SK-N-SH (cell line): Measurements from ENCODE around the gene TMEM164. TPM values are rescaled to one million over a fixed set of nuclear protein-coding genes. Genes with fewer than 3 reads are reported as not detected.

ENCODE experiments used
- CTCF ChIA-PET: fragments of 300-600, 350-600 bp; formaldehyde crosslinking; extraction: SDS; loops from one replicate; lab custom pipeline; 2021; lab: Yijun Ruan, JAX
- POLR2A ChIA-PET: fragments of 350-600 bp; sonication (Branson Sonifier 250); formaldehyde crosslinking; extraction: SDS; loops from one replicate; lab custom pipeline; 2020; ENCODE audit warnings: antibody characterized with exemption, inconsistent platforms; lab: Yijun Ruan, JAX
- DNase-seq: peaks from one replicate; pipeline ENCODE4 v3.0.0; 2012
- H2AFZ ChIP-seq: fragments of 200-600 bp; sonication (generic); 2 replicates; pipeline ENCODE4 v1.8.1; 2016; ENCODE audit warnings: antibody characterized with exemption, mild to moderate bottlenecking, low read depth
- H3F3A ChIP-seq: fragments of 200-600 bp; sonication (generic); replicated peaks from 2 replicates; pipeline ENCODE3; 2016; ENCODE audit warnings: antibody characterized with exemption, mild to moderate bottlenecking; ENCODE audit not compliant: insufficient read depth
- H3K27ac ChIP-seq, 2 experiments: fragments of 200-500 bp in 1 of 2; fragments of 200-600 bp in 1 of 2; sonication (Bioruptor generic) in 1 of 2; sonication (generic), shearing (Covaris generic) in 1 of 2; 2 replicates each; pipeline versions ENCODE4 v1.5.1 to v1.6.1; 2014 to 2016; ENCODE audit warnings: low read depth in 2 of 2, inconsistent platforms in 1 of 2, low read length in 1 of 2, mild to moderate bottlenecking in 1 of 2, mixed read lengths in 1 of 2
- H3K27me3 ChIP-seq: fragments of 200-600 bp; sonication (generic), shearing (Covaris generic); 2 replicates; pipeline ENCODE4 v1.6.1; 2016; ENCODE audit warnings: mixed run types; ENCODE audit not compliant: insufficient read depth
- H3K36me3 ChIP-seq, 2 experiments: fragments of 200-500 bp in 1 of 2; fragments of 200-600 bp in 1 of 2; sonication (Bioruptor generic) in 1 of 2; sonication (generic) in 1 of 2; replicated peaks in 1 of 2; 2 replicates each; pipeline versions ENCODE3 to v1.5.1; 2014 to 2016; ENCODE audit warnings: low read length in 1 of 2, mild to moderate bottlenecking in 1 of 2; ENCODE audit not compliant: insufficient read depth in 2 of 2, control insufficient read depth in 1 of 2
- H3K4me1 ChIP-seq, 2 experiments: fragments of 200-500 bp in 1 of 2; fragments of 200-600 bp in 1 of 2; sonication (Bioruptor generic) in 1 of 2; sonication (generic), shearing (Covaris generic) in 1 of 2; 2 replicates each; pipeline versions ENCODE4 v1.5.1 to v1.6.1; 2014 to 2016; ENCODE audit warnings: low read depth in 1 of 2, low read length in 1 of 2, mixed run types in 1 of 2; ENCODE audit not compliant: insufficient read depth in 2 of 2, control insufficient read depth in 1 of 2
- H3K4me2 ChIP-seq: fragments of 200-600 bp; sonication (generic), shearing (Covaris generic); 2 replicates; pipeline ENCODE4 v1.6.1; 2017; ENCODE audit warnings: mixed run types
- H3K4me3 ChIP-seq, 2 experiments: fragments of 200-500 bp in 1 of 2; fragments of 200-600 bp in 1 of 2; sonication (Bioruptor generic) in 1 of 2; sonication (generic), shearing (Covaris generic) in 1 of 2; 2 replicates each; pipeline versions ENCODE4 v1.5.1 to v1.8.1; 2014 to 2016; ENCODE audit warnings: low read depth in 2 of 2, inconsistent platforms in 1 of 2, low read length in 1 of 2, mild to moderate bottlenecking in 1 of 2, mixed read lengths in 1 of 2, moderate library complexity in 1 of 2
- H3K79me2 ChIP-seq: fragments of 200-600 bp; sonication (generic); 2 replicates; pipeline ENCODE4 v1.8.1; 2017; ENCODE audit warnings: mild to moderate bottlenecking; ENCODE audit not compliant: insufficient read depth
- H3K9ac ChIP-seq: fragments of 200-600 bp; sonication (generic); 2 replicates; pipeline ENCODE4 v1.6.1; 2017; ENCODE audit warnings: mixed run types
- H3K9me2 ChIP-seq: fragments of 200-600 bp; sonication (generic); 2 replicates; pipeline ENCODE4 v1.6.1; 2017; ENCODE audit warnings: mixed run types
- H3K9me3 ChIP-seq: fragments of 200-600 bp; sonication (generic); 2 replicates; pipeline ENCODE4 v1.6.1; 2017; ENCODE audit warnings: mixed run types, mild to moderate bottlenecking, moderate library complexity
- H4K20me1 ChIP-seq: fragments of 200-600 bp; sonication (generic); 2 replicates; pipeline ENCODE4 v1.6.1; 2017; ENCODE audit warnings: mild to moderate bottlenecking, mixed run types; ENCODE audit not compliant: insufficient read depth
- CHD2 ChIP-seq: fragments of 150-350 bp; IDR thresholded peaks from 2 replicates; pipeline ENCODE4 v1.6.1; 2018; ENCODE audit warnings: low read length; ENCODE audit not compliant: partially characterized antibody
- EP300 ChIP-seq, 2 experiments: IDR thresholded peaks; 2 replicates each; pipeline versions ENCODE4 v1.4.0 to v1.6.1; 2012; ENCODE audit warnings: borderline replicate concordance in 1 of 2, low read depth in 1 of 2, low read length in 1 of 2
- EZH2phosphoT487 ChIP-seq: fragments of 200-600 bp; sonication (generic); IDR thresholded peaks from 2 replicates; pipeline ENCODE4 v1.6.1; 2017; ENCODE audit warnings: low read depth, mixed run types, mild to moderate bottlenecking, antibody characterized with exemption, moderate library complexity, borderline replicate concordance
- FOSL2 ChIP-seq: IDR thresholded peaks from 2 replicates; pipeline ENCODE4 v1.4.0; 2012; ENCODE audit warnings: low read depth, mild to moderate bottlenecking, moderate library complexity, borderline replicate concordance
- FOXM1 ChIP-seq: IDR thresholded peaks from 2 replicates; pipeline ENCODE4 v1.4.0; 2012; ENCODE audit warnings: low read depth, mild to moderate bottlenecking
- GABPA ChIP-seq: IDR thresholded peaks from 2 replicates; pipeline ENCODE4 v1.4.0; 2012; ENCODE audit warnings: low read depth, mild to moderate bottlenecking
- GATA2 ChIP-seq: sonication (generic); formaldehyde crosslinking; IDR thresholded peaks from 2 replicates; pipeline ENCODE4 v1.5.0; 2020; ENCODE audit warnings: mild to moderate bottlenecking, missing genetic modification reagents
- IRF3 ChIP-seq: fragments of 150-350 bp; IDR thresholded peaks from 2 replicates; pipeline ENCODE4 v1.6.1; 2016; ENCODE audit warnings: mild to moderate bottlenecking, low read depth, low read length
- MAX ChIP-seq: IDR thresholded peaks from 2 replicates; pipeline ENCODE4 v1.4.0; 2012; ENCODE audit warnings: low read depth
- MXI1 ChIP-seq: IDR thresholded peaks from 2 replicates; pipeline ENCODE4 v1.6.1; 2012; ENCODE audit warnings: mild to moderate bottlenecking, low read depth, low read length, improper control_type of control experiment
- NFIC ChIP-seq: IDR thresholded peaks from 2 replicates; pipeline ENCODE4 v1.4.0; 2012; ENCODE audit warnings: borderline replicate concordance
- POLR2AphosphoS5 ChIP-seq: IDR thresholded peaks from 2 replicates; pipeline ENCODE4 v1.6.1; 2012; ENCODE audit warnings: low read depth, low read length
- RAD21 ChIP-seq: IDR thresholded peaks from 2 replicates; pipeline ENCODE4 v1.6.1; 2012; ENCODE audit warnings: mild to moderate bottlenecking, low read length
- REST ChIP-seq: IDR thresholded peaks from 2 replicates; pipeline ENCODE4 v1.6.1; 2012; ENCODE audit warnings: mild to moderate bottlenecking, low read depth, low read length, moderate library complexity
- RFX5 ChIP-seq: IDR thresholded peaks from 2 replicates; pipeline ENCODE4 v1.6.1; 2012; ENCODE audit warnings: mild to moderate bottlenecking, improper control_type of control experiment, low read length
- SIN3A ChIP-seq: IDR thresholded peaks from 2 replicates; pipeline ENCODE4 v1.6.1; 2012; ENCODE audit warnings: low read depth, mild to moderate bottlenecking, low read length, moderate library complexity, borderline replicate concordance
- TAF1 ChIP-seq: IDR thresholded peaks from 2 replicates; pipeline ENCODE4 v1.6.1; 2012; ENCODE audit warnings: low read depth, mild to moderate bottlenecking, low read length, moderate library complexity, borderline replicate concordance
- USF1 ChIP-seq: IDR thresholded peaks from 2 replicates; pipeline ENCODE4 v1.4.0; 2012; ENCODE audit warnings: low read depth, borderline replicate concordance
- USF2 ChIP-seq: fragments of 150-350 bp; IDR thresholded peaks from 2 replicates; pipeline ENCODE4 v1.6.1; 2017; ENCODE audit warnings: antibody characterized with exemption, low read length, low read depth, borderline replicate concordance
- YY1 ChIP-seq: IDR thresholded peaks from 2 replicates; pipeline ENCODE4 v1.4.0; 2012; ENCODE audit warnings: low read depth, mild to moderate bottlenecking
- ZBTB33 ChIP-seq: IDR thresholded peaks from 2 replicates; pipeline ENCODE4 v1.4.0; 2012; ENCODE audit warnings: low read depth, borderline replicate concordance
- WGBS: methylation state at CpG from one replicate; pipeline ENCODE4 v1.1.6; 2017; ENCODE audit warnings: low lambda C conversion rate; 5-methylcytosine and 5-hydroxymethylcytosine counted together
- polyA plus RNA-seq, 3 experiments: library from polyadenylated mRNA; depleted of rRNA; stranded (reverse); fragments of >200 nt; gene quantifications; 2 replicates each; pipeline ENCODE4 v1.2.3, GENCODE V29; 2012

The TMEM164 gene
- polyA plus RNA-seq, 1 of the 3 experiments (the other 2 are of a cell fraction), result 11.9 TPM

- TF ChIP-seq TAF1, result no peak
- TF ChIP-seq IRF3, result no peak
- TF ChIP-seq FOXM1, result no peak
- no peak for TF ChIP-seq ZBTB33
- TF ChIP-seq REST, result no peak
- TF ChIP-seq POLR2AphosphoS5, result no peak
Observed at GRCh38 chrX:110015032-110015431, 12.1 kb downstream of the TMEM164 start (continued).

- ChIA-PET POLR2A (no interaction called here), CTCF (no interaction called here)
- Histone ChIP-seq H3K4me2 (no peak overlapping the region), H3K9me3 (no peaks in the 10 kb centered on the region), H3K9me2 (no peaks in the 10 kb centered on the region), H3K4me3 (no peak overlapping the region), H3K4me1 (peaks cover 0 to 8% of the 10 kb centered on the region in 2 experiments; a peak in 2 of 4 replicates), H3K36me3 (peaks cover 4 to 6% of the 10 kb centered on the region in 2 experiments), H3F3A (no peaks in the 10 kb centered on the region), H4K20me1 (no peaks in the 10 kb centered on the region), H3K27ac (no peak overlapping the region), H2AFZ (no peak overlapping the region), H3K79me2 (peaks cover 3% of the 10 kb centered on the region; the same call in 1 of the 2 replicates), H3K27me3 (peaks cover 5% of the 10 kb centered on the region; the same call in 1 of the 2 replicates), H3K9ac (no peak overlapping the region)
- WGBS, result 65% methylated on average over 5 of the region's 5 CpGs
- no peak for DNase-seq
- TF ChIP-seq NFIC, result no peak
- TF ChIP-seq FOSL2, result no peak
- TF ChIP-seq RAD21, result no peak
- no peak for TF ChIP-seq SIN3A
- no peak for TF ChIP-seq RFX5
- no peak for TF ChIP-seq YY1
- TF ChIP-seq EZH2phosphoT487, result no peak
- TF ChIP-seq TAF1, result no peak
- no peak for TF ChIP-seq IRF3
- no peak for TF ChIP-seq EP300 (IDR thresholded peaks at IDR 0.05; ENCODE audit: borderline replicate concordance in 1 of 2, low read depth in 1 of 2, low read length in 1 of 2)
- TF ChIP-seq USF2, result no peak
- TF ChIP-seq MXI1, result no peak
- no peak for TF ChIP-seq USF1
- TF ChIP-seq MAX, result no peak
- no peak for TF ChIP-seq CHD2
- TF ChIP-seq GATA2 (CRISPR knock-in tag), result no peak
- no peak for TF ChIP-seq GABPA
Observed at GRCh38 chrX:110015915-110016314, 13.0 kb downstream of the TMEM164 start.
